Activated T-cell treated with anti-CD3 and anti-CD28 coated beads for 4 hours (primary cell): ENCODE results near the gene TBX10.
"Not testable (repeated sequence)": the region's sequence is repeated elsewhere in the genome, so short reads cannot be mapped to it uniquely, and the experiment has no call there.

Source experiments
- DNase-seq: peaks from one replicate; pipeline ENCODE4 v3.0.0-alpha.2; 2020

Gene TBX10

GRCh38 chr11:67663532-67664212, 24.1 kb upstream of the TBX10 start:
- DNase-seq = no peak

- DNase-seq = no peak
These were observed 23.4 kb upstream of the TBX10 start for GRCh38 chr11:67662835-67663531.

GRCh38 chr11:67662142-67662834, 22.7 kb upstream of the TBX10 start:
- DNase-seq = no peak

- not testable (repeated sequence) for DNase-seq
These were observed 21.2 kb upstream of the TBX10 start for GRCh38 chr11:67660752-67661151.

GRCh38 chr11:67659651-67660165, 20.1 kb upstream of the TBX10 start:
- DNase-seq = not testable (repeated sequence)

- no peak for DNase-seq
These were observed 17.7 kb upstream of the TBX10 start for GRCh38 chr11:67657300-67657699.

GRCh38 chr11:67656278-67656922, 16.8 kb upstream of the TBX10 start:
- DNase-seq = no peak

- DNase-seq = no peak
These were observed 14.7 kb upstream of the TBX10 start for GRCh38 chr11:67654225-67654624.

- DNase-seq = no peak
These were observed 13.6 kb upstream of the TBX10 start for GRCh38 chr11:67652965-67653845.

- no peak for DNase-seq
These were observed 12.6 kb upstream of the TBX10 start for GRCh38 chr11:67651976-67652781.

- DNase-seq = no peak
These were observed 10.3 kb upstream of the TBX10 start for GRCh38 chr11:67649634-67650510.

- DNase-seq = no peak
These were observed 9.4 kb upstream of the TBX10 start for GRCh38 chr11:67648796-67649613.

- no peak for DNase-seq
These were observed 8.7 kb upstream of the TBX10 start for GRCh38 chr11:67648140-67648795.

GRCh38 chr11:67647471-67647870, 7.9 kb upstream of the TBX10 start:
- DNase-seq = no peak

GRCh38 chr11:67646535-67647336, 7.2 kb upstream of the TBX10 start:
- DNase-seq = no peak

- no peak for DNase-seq
These were observed 6.2 kb upstream of the TBX10 start for GRCh38 chr11:67645521-67646461.
